GM18861 (cell line): ENCODE measurements around the gene ASH1L.
"Not testable (repeated sequence)": the region's sequence is repeated elsewhere in the genome, so short reads cannot be mapped to it uniquely, and the experiment has no call there.

Experiments
- ATAC-seq: cut with Tn5 transposase; IDR thresholded peaks from one replicate; pipeline ENCODE4 v1.9.1; 2021; ENCODE audit not compliant: unreplicated experiment

The ASH1L gene, protein sequence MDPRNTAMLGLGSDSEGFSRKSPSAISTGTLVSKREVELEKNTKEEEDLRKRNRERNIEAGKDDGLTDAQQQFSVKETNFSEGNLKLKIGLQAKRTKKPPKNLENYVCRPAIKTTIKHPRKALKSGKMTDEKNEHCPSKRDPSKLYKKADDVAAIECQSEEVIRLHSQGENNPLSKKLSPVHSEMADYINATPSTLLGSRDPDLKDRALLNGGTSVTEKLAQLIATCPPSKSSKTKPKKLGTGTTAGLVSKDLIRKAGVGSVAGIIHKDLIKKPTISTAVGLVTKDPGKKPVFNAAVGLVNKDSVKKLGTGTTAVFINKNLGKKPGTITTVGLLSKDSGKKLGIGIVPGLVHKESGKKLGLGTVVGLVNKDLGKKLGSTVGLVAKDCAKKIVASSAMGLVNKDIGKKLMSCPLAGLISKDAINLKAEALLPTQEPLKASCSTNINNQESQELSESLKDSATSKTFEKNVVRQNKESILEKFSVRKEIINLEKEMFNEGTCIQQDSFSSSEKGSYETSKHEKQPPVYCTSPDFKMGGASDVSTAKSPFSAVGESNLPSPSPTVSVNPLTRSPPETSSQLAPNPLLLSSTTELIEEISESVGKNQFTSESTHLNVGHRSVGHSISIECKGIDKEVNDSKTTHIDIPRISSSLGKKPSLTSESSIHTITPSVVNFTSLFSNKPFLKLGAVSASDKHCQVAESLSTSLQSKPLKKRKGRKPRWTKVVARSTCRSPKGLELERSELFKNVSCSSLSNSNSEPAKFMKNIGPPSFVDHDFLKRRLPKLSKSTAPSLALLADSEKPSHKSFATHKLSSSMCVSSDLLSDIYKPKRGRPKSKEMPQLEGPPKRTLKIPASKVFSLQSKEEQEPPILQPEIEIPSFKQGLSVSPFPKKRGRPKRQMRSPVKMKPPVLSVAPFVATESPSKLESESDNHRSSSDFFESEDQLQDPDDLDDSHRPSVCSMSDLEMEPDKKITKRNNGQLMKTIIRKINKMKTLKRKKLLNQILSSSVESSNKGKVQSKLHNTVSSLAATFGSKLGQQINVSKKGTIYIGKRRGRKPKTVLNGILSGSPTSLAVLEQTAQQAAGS (N-terminal part only)

DNA sequence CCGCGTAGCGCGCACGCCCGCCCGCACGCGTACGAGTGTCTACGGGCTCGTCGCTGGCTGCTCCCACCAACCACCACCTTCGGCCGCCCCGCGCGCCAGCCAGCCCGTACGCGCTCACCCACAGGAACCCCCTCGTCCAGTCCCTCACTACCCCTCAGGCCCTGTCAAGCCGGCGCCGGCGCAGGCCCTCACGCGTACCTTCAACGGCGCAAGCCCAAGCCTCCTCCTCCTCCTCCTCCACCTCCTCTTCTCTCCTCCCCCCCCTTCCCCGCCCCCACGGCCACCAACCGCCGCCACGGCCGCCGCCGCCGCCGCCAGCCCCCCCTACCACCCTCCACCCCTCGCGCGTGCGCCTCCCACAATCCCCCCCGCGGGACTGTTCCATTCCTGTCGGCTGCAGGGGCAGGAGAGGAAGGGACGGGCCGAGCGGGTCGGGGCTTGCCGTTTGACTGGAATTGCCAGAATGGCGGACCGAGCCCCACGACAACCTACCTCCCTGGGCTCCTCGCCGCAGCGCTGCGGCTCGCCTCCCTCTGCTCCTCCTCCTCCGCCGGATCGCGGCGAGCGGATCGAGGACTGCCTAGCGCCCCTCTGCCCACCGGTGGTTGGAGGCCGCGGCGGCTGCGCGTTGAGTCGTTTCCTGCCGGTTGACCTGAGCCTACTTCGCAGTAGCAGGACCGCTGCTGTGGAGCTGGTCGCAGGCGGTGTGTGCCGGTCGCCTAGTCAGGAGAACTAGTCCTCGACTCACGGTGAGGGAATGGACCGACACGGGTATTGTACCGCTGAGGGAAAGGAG is at the start of gene ASH1L:
Gene ASH1L, minus strand, starts transcription at position 223 of the 796 bp plus-strand sequence. CDS start 41,284 bp downstream, outside the sequence.
- ATAC-seq, result peak; percentile 58

DNA sequence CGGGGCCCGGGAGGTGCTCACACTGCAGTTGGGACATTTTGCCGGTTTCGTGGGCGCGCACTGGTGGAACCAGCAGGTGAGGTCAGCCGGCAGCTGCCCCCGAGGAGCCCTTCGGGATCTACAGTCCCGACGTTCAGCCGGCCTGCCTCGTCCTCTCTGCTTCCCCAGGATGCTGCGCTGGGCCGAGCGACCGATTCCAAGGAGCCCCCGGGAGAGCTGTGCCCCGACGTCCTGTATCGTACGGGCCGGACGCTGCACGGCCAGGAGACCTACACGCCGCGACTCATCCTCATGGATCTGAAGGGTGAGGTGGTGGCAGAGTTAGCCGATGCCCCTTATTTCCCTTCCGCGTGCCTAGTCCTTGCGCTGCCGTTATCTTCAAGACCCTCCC is 47.6 kb upstream of the ASH1L start:
- not testable (repeated sequence) for ATAC-seq

DNA sequence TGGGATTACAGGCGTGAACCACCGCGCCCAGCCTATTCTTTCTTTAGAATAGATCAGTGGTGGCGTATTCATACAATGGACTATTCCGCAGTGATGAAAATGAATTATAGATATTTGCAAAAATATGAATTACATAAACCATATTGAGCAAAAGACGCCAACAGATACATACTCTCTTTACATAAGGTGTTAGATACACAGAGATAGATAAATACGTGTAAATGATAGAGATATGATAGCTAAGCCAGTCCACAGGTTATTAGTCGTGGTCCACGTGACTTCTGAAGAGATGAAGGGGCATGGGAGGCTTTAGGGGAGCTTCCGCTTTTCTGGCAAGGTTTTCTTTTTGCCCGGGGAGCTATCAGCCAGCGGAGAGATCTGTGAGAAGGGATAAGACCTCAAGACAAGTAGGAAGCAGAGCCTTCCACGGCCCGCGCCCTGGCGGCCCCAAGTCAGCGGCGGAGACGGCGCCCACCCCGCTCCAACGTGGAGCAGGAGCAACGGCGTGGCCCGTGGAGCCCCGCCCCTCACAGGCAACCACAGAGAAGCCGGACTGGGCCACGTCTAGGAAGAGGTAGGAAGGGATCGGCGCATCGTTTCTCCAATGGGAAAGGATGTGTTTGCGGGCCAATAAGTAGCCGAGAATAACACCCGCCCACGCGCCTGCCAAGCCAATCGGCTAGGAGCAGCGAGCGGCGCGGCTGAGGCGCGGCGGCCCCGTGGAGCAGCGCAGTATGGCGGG is 47.1 kb upstream of the ASH1L start, which contains the start of gene MSTO1:
Gene MSTO1, plus strand, starts transcription at position 704 of the 742 bp plus-strand sequence. Its CDS starts 31 bp downstream, at position 735.
- ATAC-seq, result peak; percentile 88

DNA sequence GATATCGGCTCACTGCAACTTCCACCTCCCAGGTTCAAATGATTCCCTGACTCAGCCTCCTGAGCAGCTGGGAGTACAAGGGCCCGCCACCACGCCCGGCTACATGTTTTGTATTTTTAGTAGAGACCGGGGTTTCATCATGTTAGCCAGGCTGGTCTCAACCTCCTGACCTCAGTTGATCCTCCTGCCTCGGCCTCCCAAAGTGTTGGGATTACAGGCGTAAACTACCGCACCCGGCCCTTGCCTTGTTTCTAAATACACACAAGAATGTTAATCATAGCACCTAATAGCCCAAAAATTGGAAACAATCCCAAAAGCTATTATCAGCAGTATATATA is 46.3 kb upstream of the ASH1L start:
- ATAC-seq, result no peak

DNA sequence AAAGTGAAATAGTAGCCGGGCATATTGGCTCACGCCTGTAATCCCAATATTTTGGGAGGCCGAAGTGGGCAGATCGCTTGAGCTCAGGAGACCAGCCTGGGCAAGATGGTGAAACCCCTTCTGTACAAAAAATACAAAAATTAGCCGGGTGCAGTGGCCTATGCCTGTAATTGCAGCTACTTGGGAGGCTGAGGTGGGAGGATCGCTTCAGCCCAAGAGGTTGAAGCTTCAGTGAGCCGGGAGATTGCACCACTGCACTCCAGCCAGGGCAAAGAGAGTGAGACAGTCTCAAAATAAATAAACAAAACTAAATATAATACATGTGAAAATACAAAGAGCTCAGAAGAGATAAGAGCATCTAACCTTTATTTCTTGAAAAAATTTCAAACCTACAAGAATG is 45.1 kb upstream of the ASH1L start:
- ATAC-seq, result no peak

DNA sequence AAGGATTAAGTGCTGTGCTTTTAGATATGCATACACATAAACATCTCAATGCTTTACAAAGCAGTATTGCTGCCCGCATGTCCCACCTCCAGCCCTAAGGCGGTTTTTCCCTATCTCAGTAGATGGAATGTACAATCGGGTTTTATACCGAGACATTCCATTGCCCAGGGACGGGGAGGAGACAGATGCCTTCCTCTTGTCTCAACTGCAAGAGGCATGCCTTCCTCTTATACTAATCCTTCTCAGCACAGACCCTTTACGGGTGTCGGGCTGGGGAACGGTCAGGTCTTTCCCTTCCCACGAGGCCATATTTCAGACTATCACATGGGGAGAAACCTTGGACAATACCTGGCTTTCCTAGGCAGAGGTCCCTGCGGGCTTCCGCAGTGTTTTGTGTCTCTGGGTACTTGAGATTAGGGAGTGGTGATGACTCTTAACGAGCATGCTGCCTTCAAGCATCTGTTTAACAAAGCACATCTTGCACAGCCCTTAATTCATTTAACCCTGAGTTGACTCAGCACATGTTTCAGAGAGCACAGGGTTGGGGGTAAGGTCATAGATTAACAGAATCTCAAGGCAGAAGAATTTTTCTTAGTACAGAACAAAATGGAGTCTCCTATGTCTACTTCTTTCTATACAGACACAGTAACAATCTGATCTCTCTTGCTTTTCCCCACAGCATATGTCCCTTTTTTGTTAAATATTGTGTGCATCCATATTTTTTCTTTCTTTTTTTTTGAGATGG is 37.4 kb upstream of the ASH1L start:
- ATAC-seq, result not testable (repeated sequence)

DNA sequence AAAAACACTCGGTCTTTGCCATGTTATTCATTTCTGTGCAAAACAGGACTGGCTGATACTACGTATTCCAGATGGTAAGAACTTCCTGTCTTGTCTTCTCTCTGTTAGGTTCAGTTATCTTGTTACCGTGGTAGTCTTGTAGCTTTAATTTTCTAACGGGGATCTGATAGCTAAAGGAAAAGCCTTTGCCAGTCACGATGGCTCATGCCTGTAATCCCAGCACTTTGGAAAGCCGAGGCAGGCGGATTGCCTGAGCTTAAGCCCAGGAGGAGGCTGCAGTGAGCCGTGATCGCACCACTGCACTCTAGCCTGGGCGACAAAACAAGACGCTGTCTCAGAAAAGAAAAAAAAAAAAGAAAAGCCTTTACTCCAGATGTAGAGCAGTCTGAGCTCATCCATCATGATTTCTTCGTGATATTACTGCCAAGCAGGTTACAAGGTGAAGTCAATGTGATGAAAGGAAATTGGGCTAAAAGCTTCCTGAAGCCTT is 36.3 kb upstream of the ASH1L start:
- no peak for ATAC-seq

DNA sequence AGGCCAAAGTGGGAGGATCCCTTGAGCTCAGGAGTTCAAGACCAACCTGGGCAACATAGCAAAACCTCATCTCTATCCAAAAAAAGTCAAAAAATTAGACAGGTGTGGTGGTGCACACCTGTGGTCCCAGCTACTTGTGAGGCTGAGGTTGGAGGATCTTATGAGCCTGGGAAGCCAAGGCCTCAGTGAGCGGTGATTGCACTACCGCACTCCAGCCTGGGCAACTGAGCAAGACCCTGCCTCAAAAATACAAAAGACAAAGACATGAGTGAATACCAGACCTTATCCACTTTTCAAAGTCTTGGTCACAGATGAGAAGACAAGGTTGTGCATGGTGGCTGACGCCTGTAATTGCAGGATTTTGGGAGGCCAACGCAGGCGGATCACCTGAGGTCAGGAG is 34.3 kb upstream of the ASH1L start:
- ATAC-seq, result no peak

DNA sequence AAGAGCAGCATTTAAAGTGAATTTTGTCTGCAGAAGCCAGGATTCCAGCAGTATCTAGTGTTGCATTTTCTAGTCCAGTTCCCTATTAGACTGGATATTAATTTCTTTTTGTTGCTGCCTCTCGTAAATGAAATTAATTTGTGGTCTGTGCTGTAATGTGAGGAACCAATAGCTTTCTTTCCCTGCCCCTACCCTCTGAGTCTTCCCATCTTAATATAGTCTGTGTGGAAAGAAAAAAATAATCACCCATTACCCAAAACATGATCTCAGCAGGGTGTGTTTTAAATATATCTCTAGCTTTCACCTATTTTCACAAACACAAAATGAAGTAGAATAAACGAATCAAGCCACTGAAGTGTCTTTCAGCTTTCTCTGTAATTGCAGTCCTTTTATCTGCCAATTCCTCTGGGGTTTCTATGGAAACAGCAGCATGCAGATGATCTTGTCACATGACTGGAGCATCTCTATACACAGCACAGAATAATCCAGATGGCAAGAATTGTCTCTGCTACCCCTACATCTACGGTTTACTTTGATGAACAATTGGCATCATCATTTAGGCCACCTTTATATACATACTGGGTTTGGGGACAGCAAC is 33.4 kb upstream of the ASH1L start:
- ATAC-seq, result not testable (repeated sequence)

DNA sequence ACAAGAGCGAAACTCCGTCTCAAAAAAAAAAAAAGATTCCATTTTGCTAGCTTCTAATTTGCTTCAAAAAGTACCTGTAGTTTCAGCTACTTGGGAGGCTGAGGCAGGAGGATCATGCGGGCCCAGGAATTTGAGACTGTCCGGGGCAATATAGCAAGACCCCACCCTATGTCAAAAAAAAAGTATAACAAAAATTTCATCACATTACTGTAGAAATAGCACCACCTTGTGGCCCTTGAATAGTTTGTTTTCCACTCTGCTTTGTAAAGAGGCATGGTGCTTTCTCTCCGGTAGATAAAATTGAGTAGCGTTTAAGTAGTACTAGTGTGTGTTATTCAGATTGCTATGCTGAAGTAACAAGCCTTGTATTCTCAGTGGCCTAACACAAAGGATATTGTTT is 29.2 kb upstream of the ASH1L start:
- no peak for ATAC-seq

DNA sequence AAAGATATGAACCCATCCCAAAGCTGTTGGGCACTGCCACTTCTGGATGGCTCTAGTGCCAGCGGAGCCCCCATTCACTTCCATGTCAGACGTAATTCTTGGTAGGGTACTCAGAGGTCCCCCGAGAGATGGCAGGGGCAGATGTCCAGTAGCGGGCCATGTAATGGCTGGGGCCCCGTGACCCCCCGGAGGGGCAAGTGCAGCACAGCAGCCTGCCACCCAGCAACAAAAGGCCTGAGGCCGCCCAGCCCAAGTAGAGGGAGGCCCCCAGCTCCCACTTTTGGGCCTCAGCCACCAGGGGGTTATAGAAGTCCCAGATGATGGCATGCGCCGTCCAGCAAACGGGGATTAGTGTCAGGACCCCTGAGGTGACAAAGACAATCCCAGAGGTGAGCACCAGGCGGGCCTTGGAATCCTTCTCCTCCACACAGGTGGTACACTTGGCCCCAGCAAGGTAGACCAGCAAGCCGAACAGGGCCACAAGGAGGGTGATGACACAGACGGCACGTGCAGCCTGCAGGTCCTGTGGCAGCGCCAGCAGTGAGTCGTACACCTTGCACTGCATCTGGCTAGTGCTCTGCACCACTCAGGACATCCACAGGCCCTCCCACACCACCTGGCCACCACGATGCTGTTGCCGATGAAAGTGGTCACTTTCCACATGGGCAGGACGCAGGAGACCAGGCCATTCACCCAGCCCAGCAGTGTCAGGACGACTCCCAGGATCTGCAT is 28.1 kb upstream of the ASH1L start:
- ATAC-seq, result not testable (repeated sequence)

DNA sequence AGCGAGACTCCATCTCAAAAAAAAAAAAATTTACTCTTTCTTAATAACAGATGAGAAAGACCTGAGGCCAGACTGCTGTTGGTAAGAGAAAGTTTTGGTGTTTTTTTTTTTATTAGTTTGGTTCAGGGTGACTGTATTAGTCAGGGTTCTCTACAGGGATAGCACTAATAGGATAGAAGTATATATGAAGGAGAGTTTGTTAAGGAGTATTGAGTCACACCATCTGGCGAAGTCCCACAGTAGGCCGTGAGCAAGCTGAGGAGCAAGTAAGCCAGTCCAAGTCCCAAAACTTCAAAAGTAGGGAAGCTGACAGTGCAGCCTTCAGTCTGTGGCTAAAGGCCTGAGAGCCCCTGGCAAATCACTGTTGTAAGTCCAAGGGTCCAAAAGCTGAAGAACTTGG is 26.7 kb upstream of the ASH1L start:
- not testable (repeated sequence) for ATAC-seq

DNA sequence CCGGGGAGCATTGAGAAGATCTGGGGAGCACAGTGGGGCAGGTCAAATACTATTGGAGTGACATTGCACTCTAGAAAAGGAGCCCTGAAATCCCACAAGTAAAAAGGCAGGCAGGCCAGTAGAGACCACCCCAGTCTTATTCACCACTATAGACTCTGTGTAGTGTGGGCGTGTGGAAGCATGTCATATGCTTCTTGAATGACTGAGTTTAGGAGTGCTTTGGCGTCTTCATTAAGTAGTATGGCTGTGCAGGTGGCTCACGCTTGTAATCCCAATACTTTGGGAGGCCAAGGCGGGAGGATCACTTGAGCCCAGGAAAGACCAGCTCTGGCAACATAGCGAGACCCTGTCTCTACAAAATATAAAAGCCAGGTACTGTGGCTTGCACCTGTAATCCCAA is 21.2 kb upstream of the ASH1L start:
- ATAC-seq, result not testable (repeated sequence)

DNA sequence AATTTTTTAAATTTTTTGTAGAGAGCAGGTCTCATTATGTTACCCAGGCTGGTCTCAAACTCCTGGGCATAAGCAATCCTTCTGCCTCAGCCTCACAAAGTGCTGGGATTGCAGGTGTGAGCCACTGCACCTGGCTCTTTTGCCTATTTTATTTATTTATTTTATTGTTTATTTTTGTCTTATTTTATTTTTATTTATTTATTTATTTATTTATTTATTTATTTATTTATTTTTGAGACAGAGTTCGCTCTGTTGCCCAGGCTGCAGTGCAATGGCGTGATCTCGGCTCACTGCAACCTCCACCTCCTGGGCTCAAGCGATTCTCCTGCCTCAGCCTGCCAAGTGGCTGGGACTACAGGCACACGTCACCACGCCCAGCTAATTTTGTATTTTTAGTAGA is 13.0 kb upstream of the ASH1L start:
- ATAC-seq, result not testable (repeated sequence)

DNA sequence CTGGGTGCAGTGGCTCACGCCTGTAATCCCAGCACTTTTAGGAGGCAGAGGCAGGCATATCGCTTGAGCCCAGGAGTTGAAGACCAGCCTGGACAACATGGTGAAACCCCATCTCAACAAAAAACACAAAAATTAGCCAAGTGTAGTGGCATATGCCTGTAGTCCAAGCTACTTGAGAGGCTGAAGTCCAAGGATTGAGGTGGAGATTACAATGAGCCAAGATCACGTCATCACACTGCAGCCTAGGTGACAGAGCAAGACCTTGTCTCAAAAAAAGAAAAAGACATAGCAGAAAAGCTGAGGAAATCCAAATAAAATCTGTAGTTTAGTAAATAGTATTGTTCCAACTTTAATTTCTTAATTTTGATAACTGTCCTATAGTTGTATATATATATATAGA is 11.5 kb upstream of the ASH1L start:
- ATAC-seq, result no peak

DNA sequence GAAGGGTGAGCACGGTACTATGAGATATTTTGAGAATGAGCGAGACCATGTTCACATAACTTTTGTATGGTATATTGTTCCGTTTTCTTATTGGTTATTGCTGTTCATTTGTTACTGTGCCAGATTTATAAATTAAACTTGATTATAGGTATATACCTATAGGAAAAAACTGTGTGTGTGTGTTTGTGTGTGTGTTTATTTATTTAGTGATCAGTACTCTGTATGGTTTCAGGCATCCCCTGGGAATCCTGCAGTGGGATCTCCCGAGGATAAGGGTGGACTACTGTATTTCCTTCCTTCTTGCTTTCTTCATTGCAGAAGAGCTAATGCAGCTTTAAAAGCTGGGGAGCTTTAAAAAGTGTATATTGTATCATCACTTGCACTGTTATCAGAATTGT is 8.0 kb upstream of the ASH1L start:
- no peak for ATAC-seq

DNA sequence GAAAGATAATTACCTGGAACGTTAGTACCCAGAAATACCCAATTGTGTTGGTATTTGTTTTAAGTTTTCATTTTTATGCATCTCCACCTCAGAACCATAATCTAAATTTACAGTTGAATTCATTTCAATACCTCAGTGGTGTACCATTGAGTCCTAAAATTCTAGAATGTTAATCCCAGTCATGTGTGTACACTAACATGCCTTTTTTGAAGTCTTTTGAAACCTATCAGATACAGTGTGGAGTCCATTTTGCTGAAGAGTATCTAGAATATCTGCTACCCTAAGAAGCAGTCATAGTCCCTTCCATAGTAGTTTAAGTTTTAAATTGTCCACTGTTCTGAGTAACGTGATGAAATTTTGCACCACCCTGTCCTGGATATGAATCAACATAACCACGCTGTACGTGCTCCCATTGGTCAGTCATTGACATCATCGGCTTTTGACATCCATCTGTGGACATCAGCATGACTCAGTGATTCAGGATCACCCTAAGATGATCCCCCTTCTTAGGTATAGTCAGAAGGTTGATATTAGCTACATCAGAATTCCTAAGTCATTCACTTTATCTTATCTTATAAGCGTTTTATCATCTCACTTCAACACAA is 7.5 kb upstream of the ASH1L start:
- no peak for ATAC-seq
